Measurements from ENCODE around the gene TMEM176A.

DNA sequence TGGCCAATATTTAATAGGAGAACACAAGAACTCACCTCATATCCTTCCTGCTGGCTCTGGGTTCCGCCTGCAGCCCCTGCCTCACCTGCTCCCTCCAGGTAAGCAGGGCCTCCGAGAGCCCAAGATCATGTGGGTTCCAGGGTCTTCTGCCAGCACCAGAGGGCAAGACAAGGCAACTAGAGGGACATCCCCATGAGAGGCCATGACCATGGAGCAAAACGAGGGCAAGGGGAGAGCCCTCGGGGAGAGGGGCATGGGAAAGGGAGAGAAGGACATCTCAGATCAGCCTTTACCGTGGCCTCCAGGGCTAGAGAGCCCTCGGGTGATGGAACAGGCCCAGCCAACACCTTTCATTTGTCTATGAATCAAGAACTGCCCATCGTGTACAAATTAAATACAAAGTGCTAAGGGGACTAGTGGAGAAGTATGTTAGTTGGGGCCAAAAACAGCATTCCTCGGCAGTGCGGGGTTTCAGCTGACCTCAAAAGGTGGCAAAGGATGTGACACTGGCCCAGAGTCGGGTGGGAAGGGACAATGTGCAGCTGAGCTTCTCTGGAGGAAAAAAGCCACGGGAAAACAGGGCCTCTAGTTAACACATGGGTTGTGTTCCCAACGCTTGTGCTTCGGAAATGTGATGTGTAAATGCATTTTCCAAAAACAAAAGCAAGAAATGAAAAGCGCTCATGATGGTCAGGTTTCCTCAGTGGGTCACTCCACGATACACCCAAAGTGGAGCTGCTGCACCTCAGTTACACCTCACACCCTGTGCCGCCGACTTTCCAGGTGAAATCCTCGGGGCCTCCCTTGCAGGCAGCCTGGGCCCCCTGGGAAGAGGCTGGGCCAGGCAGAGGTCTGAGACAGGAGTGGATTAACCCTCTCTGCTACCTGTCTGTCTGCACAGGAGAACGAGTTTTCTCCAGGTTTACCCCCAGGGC lies 53.8 kb downstream of the TMEM176A start:
- TF ChIP-seq, protein P1, sequence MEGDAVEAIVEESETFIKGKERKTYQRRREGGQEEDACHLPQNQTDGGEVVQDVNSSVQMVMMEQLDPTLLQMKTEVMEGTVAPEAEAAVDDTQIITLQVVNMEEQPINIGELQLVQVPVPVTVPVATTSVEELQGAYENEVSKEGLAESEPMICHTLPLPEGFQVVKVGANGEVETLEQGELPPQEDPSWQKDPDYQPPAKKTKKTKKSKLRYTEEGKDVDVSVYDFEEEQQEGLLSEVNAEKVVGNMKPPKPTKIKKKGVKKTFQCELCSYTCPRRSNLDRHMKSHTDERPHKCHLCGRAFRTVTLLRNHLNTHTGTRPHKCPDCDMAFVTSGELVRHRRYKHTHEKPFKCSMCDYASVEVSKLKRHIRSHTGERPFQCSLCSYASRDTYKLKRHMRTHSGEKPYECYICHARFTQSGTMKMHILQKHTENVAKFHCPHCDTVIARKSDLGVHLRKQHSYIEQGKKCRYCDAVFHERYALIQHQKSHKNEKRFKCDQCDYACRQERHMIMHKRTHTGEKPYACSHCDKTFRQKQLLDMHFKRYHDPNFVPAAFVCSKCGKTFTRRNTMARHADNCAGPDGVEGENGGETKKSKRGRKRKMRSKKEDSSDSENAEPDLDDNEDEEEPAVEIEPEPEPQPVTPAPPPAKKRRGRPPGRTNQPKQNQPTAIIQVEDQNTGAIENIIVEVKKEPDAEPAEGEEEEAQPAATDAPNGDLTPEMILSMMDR (IDR thresholded peaks at IDR 0.05 in 8 of 11, conservative IDR thresholded peaks at IDR 0.05 in 3 of 11) = no peak
- no peak for TF ChIP-seq POLR2A (IDR thresholded peaks at IDR 0.05)
- TF ChIP-seq POLR2AphosphoS5 (IDR thresholded peaks at IDR 0.05) = no peak
